Measurements from ENCODE around the gene SNAP23. TPM values are rescaled to one million over a fixed set of nuclear protein-coding genes. Genes with fewer than 3 reads are reported as not detected.

Gene SNAP23
- total and polyA plus RNA-seq, 2 of the 8 experiments (the other 6 are each of a cell fraction or from before 2014, with no cell fraction given), result 58.0 to 72.8 TPM

DNA sequence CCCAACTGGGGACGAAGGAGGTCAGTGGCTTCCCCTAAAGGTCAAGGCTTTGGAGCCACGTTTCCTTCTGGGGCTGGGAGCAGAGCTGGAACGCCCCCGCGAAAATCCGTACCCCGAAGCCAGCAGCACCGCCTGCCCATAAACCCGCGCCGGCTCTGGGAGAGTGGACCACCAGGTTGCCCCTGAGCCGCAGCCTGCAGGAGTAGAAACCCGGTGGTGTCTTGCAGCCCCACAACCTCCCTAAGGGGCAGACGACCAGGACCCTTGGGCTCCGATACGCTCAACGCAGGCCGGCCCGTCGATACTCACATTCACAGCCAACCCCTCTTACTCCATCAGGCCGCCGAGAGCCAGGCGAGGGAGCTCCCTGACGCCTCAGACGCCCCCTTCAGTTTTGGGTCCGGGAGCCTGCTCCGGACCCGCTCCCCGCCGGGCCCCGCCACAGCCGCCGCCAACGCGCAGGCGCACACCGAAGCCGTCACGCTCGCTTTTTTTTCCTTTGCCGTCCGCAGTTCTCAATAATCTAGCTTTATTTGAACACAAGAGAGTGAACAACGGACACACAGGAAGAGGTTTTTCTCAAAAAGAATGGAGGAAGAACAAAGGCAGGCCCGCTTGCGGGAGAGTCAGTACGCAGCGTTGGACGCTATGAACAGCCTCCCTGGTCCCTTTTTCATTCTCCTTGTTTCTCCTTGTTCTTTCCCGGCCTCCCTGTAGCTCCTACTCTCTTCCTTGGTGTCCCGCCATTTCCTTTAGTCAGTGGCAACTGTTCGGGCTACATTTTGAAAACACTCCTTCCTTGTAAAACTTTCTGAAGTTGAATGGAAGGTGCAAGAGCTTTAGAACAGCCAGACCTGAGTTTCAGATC lies 4.5 kb upstream of the SNAP23 start, which contains the start of gene ZNF106:
Gene ZNF106, minus strand, starts transcription at position 471 of the 868 bp plus-strand sequence. CDS start 18,852 bp downstream, outside the sequence.
- peak within 1 kb of the TSS; percentile 89 for H4K5ac ChIP-seq (ENCODE audit: insufficient read length, low read depth, low read length)
- FAIRE-seq (no peak), DNase-seq (ENCODE audit: low read depth in 1 of 2, low spot score in 2 of 2) (peak; percentile 65 to 95)
- no peaks in the 10 kb centered on the region for H3K27me3 ChIP-seq (replicated peaks in 1 of 4; ENCODE audit: control insufficient read depth in 3 of 4, extremely low read depth in 1 of 4, insufficient read depth in 3 of 4, low read length in 3 of 4)
- H3K4ac ChIP-seq (replicated peaks; ENCODE audit: insufficient read length, low read depth, low read length), result no peak within 1 kb of the TSS
- peak within 1 kb of the TSS; percentile 91 for H3K18ac ChIP-seq (ENCODE audit: extremely low read depth, low read length)
- H3K4me2 ChIP-seq (ENCODE audit: insufficient read depth in 1 of 2, low read depth in 2 of 2, low read length in 2 of 2), result peak within 1 kb of the TSS; percentile 71 to 79
- peak within 1 kb of the TSS; percentile 88 for H3K27ac ChIP-seq (ENCODE audit: low read depth, low read length)
- H2BK120ac ChIP-seq (replicated peaks; ENCODE audit: low read depth, low read length), result no peak within 1 kb of the TSS
- H3K23ac ChIP-seq (ENCODE audit: insufficient read length), result no peak within 1 kb of the TSS
- no peaks in the 10 kb centered on the region for H3K36me3 ChIP-seq (ENCODE audit: control insufficient read depth in 2 of 4, insufficient read depth in 4 of 4, low read length in 3 of 4)
- H3K14ac ChIP-seq (ENCODE audit: insufficient read length), result no peak within 1 kb of the TSS
- peak within 1 kb of the TSS; percentile 90; the same call in 1 of the 2 replicates for H4K8ac ChIP-seq (ENCODE audit: extremely low read depth, insufficient read depth, low read length)
- peak within 1 kb of the TSS; percentile 96 for H2AFZ ChIP-seq (ENCODE audit: low read length)
- POLR2A ChIA-PET (ENCODE audit: partially characterized antibody), result interaction anchor here (0.6 to 2.0 kb wide), 16 partner anchors 8 to 435 kb away, joined by 3 to 6 read pairs (median 4); partner anchors contain the start of genes GANC and TMEM87A
- peaks cover 9% of the 10 kb centered on the region; the same call in 1 of the 2 replicates for H3K23me2 ChIP-seq (ENCODE audit: low read depth, low read length)
- peak within 1 kb of the TSS; percentile 72 to 88 (median 82) for H3K4me3 ChIP-seq (ENCODE audit: extremely low read depth in 1 of 4, insufficient read depth in 2 of 4, low read depth in 3 of 4, low read length in 4 of 4)
- H4K20me1 ChIP-seq (replicated peaks in 1 of 2; ENCODE audit: control insufficient read depth in 1 of 2, insufficient read depth in 2 of 2, low read length in 2 of 2), result peaks cover 0 to 2% of the 10 kb centered on the region in 2 experiments
- no peak within 1 kb of the TSS for H2BK20ac ChIP-seq (ENCODE audit: low read length)
- CTCF ChIA-PET (ENCODE audit: partially characterized antibody), result interaction anchor here (0.6 to 1.7 kb wide), 7 partner anchors 8 to 1266 kb away, joined by 3 to 4 read pairs (median 3); no protein-coding TSS in a partner anchor
- no peaks in the 10 kb centered on the region; the same call in 1 of the 2 replicates for H3K79me1 ChIP-seq (ENCODE audit: low read depth, low read length)
- H2BK12ac ChIP-seq (ENCODE audit: low read depth, low read length), result no peak within 1 kb of the TSS; the same call in 1 of the 2 replicates
- H2AK5ac ChIP-seq (ENCODE audit: low read depth, low read length), result no peak within 1 kb of the TSS
- H2BK5ac ChIP-seq (ENCODE audit: low read depth, low read length), result peak within 1 kb of the TSS; percentile 72
- H3K9ac ChIP-seq (replicated peaks in 1 of 4; ENCODE audit: extremely low read depth in 1 of 4, low read depth in 3 of 4, low read length in 3 of 4), result peak within 1 kb of the TSS; percentile 76 to 91 (median 82)
- H3K9me3 ChIP-seq (ENCODE audit: insufficient read depth in 2 of 2, low read depth in 1 of 2, low read length in 1 of 2), result no peaks in the 10 kb centered on the region
- H3K4me1 ChIP-seq (replicated peaks in 1 of 4; ENCODE audit: control insufficient read depth in 3 of 4, insufficient read depth in 4 of 4, low read length in 3 of 4), result peaks cover 0 to 5% (median 1%) of the 10 kb centered on the region in 4 experiments; a peak in 3 of 7 replicates
- H2BK15ac ChIP-seq (ENCODE audit: low read length), result no peak within 1 kb of the TSS
- 3% methylated on average over 46 of the region's 51 CpGs; no CpG with 5 or more reads in 1 of the 2 experiments for WGBS, 2 experiments (ENCODE audit: extremely low coverage in 1 of 2, insufficient coverage in 1 of 2, insufficient read length in 1 of 2, insufficient replicate concordance in 2 of 2, low coverage in 1 of 2, low lambda C conversion rate in 2 of 2, missing lambda C conversion rate in 1 of 2)
- peak within 1 kb of the TSS; percentile 65 for H3K56ac ChIP-seq (replicated peaks; ENCODE audit: insufficient read length, low read depth, low read length)
- peak within 1 kb of the TSS; percentile 75 for H4K91ac ChIP-seq (replicated peaks; ENCODE audit: insufficient read length, low read length)
- H3K79me2 ChIP-seq (ENCODE audit: control insufficient read depth in 1 of 2, insufficient read depth in 2 of 2, low read length in 2 of 2), result peaks cover 0 to 20% of the 10 kb centered on the region in 2 experiments; a peak in 2 of 4 replicates
- TF ChIP-seq ASH2L (IDR thresholded peaks at IDR 0.05; ENCODE audit: low read length) (peak; percentile 85), SAP30 (IDR thresholded peaks at IDR 0.05; ENCODE audit: insufficient read depth, insufficient replicate concordance, low read length) (no peak), CEBPB (IDR thresholded peaks at IDR 0.05; ENCODE audit: low read depth, low read length) (no peak), BCL11A (IDR thresholded peaks at IDR 0.05; ENCODE audit: low read depth in 2 of 2, low read length in 2 of 2) (no peak), JUN (IDR thresholded peaks at IDR 0.05; ENCODE audit: low read depth, low read length) (no peak), POLR2A (IDR thresholded peaks at IDR 0.05; ENCODE audit: control extremely low read depth in 1 of 2, low read depth in 2 of 2, low read length in 2 of 2) (peak; percentile 77 to 93), TEAD4 (IDR thresholded peaks at IDR 0.05; ENCODE audit: low read depth, low read length) (no peak), BRCA1 (IDR thresholded peaks at IDR 0.05; ENCODE audit: low read depth, low read length) (no peak), CREB1 (IDR thresholded peaks at IDR 0.05) (peak; percentile 95), NRF1 (IDR thresholded peaks at IDR 0.05; ENCODE audit: low read depth, low read length) (peak; percentile 46), RBBP5 (IDR thresholded peaks at IDR 0.05; ENCODE audit: borderline replicate concordance, low read depth, low read length) (peak; percentile 84)
- TF ChIP-seq, protein P1, sequence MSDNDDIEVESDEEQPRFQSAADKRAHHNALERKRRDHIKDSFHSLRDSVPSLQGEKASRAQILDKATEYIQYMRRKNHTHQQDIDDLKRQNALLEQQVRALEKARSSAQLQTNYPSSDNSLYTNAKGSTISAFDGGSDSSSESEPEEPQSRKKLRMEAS (IDR thresholded peaks at IDR 0.05), result no peak; the same call in 1 of the 2 replicates

Data from H1 (cell line).